Astrocyte of the hippocampus (primary cell): ENCODE measurements around the gene FRYL.
"Not testable (repeated sequence)": the region's sequence is repeated elsewhere in the genome, so short reads cannot be mapped to it uniquely, and the experiment has no call there.

Source experiments
- DNase-seq: peaks from one replicate; pipeline ENCODE4 v3.0.0; 2011; ENCODE audit warnings: low read depth, low spot score

Gene FRYL

GRCh38 chr4:48664938-48665337, 115.1 kb downstream of the FRYL start:
- no peak for DNase-seq

- DNase-seq: no peak
These were observed 118.7 kb downstream of the FRYL start for GRCh38 chr4:48661391-48661790.

- no peak for DNase-seq
These were observed 119.7 kb downstream of the FRYL start for GRCh38 chr4:48660347-48660746.

GRCh38 chr4:48654015-48654664, 125.9 kb downstream of the FRYL start:
- peak; percentile 22 for DNase-seq

- DNase-seq: peak; percentile 87
These were observed 126.7 kb downstream of the FRYL start for GRCh38 chr4:48653217-48654014.

- no peak for DNase-seq
These were observed 128.2 kb downstream of the FRYL start for GRCh38 chr4:48651914-48652313.

GRCh38 chr4:48649505-48649904, 130.6 kb downstream of the FRYL start:
- DNase-seq: no peak

- DNase-seq: no peak
These were observed 134.8 kb downstream of the FRYL start for GRCh38 chr4:48645225-48645794.

- peak; percentile 31 for DNase-seq
These were observed 137.4 kb downstream of the FRYL start for GRCh38 chr4:48642421-48643374.

GRCh38 chr4:48641401-48641800, 138.7 kb downstream of the FRYL start:
- no peak for DNase-seq

GRCh38 chr4:48640699-48641098, 139.4 kb downstream of the FRYL start:
- DNase-seq: no peak

GRCh38 chr4:48640225-48640624, 139.9 kb downstream of the FRYL start:
- DNase-seq: no peak

- no peak for DNase-seq
These were observed 140.3 kb downstream of the FRYL start for GRCh38 chr4:48639807-48640206.

- not testable (repeated sequence) for DNase-seq
These were observed 141.5 kb downstream of the FRYL start for GRCh38 chr4:48638586-48638985.

- DNase-seq: no peak
These were observed 143.2 kb downstream of the FRYL start for GRCh38 chr4:48636911-48637310.

- DNase-seq: no peak
These were observed 144.1 kb downstream of the FRYL start for GRCh38 chr4:48635980-48636379.

- peak; percentile 27 for DNase-seq
These were observed 144.8 kb downstream of the FRYL start for GRCh38 chr4:48635310-48635709.

GRCh38 chr4:48634688-48635308, 145.3 kb downstream of the FRYL start:
- DNase-seq: no peak

GRCh38 chr4:48633657-48634056, 146.4 kb downstream of the FRYL start:
- no peak for DNase-seq

GRCh38 chr4:48629458-48629857, 150.6 kb downstream of the FRYL start:
- DNase-seq: no peak

- no peak for DNase-seq
These were observed 156.8 kb downstream of the FRYL start for GRCh38 chr4:48623182-48623780.
